Stimulated activated CD8-positive, alpha-beta memory T cell treated with anti-CD3 and anti-CD28 coated beads, Interleukin-12 subunit alpha, Interleukin-12 subunit beta, amount 100 ng/mL, for 1 hour (primary cell): ENCODE data around the gene CLASP1.
"Not testable (repeated sequence)": the region's sequence is repeated elsewhere in the genome, so short reads cannot be mapped to it uniquely, and the experiment has no call there.

Source experiments
- DNase-seq: peaks from one replicate; pipeline ENCODE4 v3.0.0-alpha.2; 2020; ENCODE audit warnings: low read depth

The CLASP1 gene

DNA sequence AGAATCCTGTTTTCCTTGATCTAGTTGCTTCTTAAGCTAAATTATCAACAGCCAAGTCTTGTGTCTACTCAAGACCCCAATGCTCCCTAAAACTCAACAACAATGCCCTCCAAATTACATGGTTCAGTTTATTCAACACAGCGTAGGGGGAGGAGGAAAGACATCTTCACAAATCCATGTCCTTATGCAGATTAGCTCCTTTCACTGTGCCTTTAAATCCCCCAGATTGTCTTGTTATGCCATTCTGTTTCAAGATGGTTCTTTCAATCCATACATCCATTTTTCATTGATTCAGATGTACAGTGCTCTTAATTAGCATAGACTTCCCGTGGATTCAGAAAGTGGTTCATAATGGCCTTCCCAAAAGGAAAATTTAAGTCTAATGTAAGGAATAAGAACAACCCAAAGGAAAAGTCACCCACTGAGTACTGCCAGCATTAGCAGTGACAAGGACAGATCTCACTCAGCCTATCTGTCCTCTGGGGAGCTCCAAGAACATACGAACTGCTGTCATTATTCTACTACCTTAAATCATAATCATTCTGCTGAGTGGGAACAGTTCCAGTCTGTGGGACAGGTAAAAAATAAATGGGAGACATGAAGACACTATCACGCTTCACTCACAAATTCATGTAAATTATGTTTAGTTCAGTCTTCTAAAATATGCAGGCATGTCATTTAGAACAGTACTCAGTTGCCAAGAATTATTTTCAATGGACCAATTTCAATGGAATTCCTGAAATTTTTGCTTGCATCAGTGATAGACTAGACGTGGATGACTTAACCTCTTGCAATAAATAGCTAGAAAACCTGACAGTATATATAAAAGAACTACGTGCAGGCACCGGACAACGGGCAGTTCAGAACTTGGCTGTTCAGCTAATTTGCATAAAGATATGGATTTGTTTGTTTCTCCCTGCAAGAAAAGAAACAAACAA is 177.5 kb downstream of the CLASP1 start:
- no peak for DNase-seq

DNA sequence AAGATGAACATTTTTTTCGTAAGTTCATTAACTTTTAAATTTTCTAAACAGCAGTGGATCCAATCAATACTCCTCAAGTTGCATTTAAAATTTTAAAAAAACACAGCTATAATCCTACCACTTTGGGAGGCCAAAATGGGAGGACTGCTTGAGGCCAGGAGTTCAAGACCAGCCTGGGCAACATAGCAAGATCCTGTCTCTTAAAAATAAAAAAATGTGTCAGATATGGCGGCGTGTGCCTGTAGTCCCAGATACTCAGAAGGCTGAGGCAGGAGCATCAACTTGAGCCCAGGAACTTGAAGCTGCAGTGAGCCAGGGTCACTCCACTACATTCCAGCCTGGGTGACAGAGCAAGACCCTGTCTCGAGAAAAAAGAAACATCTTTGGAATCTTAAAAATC is 178.3 kb downstream of the CLASP1 start:
- no peak for DNase-seq

DNA sequence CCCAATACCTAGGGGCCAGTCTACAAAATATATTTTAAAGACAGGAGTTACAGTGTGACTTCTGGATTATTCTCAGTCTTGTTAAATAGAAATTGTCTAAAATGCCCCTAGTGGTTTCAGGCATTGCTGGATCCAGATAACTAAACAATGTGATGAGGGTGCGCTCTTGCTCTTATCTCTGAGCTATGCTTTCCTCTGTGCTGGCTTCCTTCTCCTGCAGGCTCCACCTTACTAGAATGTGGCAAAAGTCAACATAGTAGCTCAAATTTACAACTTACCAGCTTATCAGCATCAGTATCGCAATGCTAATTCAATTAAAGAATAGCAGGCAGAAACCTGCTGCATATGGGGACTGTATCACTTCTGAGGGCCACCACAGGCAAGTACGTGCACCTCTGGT is 179.9 kb downstream of the CLASP1 start:
- DNase-seq, result no peak

DNA sequence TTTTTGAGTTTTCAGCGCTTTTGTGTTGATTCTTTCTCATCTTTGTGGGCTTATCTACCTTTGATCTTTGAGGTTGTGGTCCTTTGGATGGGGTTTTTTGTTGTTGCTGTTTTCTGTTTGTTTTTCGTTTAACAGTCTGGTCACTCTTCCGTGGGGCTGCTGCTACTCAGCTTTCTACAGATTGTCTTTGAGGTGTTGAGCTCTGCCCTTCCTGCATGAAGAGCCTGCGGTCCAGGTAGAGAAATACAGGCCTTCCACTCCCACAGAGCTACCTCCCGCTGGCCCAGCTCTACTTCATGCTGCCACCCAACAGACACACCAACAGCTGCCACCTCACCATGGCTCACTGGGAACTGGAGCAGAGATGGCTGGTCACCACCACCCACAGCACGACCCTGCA is 180.3 kb downstream of the CLASP1 start:
- DNase-seq, result no peak

DNA sequence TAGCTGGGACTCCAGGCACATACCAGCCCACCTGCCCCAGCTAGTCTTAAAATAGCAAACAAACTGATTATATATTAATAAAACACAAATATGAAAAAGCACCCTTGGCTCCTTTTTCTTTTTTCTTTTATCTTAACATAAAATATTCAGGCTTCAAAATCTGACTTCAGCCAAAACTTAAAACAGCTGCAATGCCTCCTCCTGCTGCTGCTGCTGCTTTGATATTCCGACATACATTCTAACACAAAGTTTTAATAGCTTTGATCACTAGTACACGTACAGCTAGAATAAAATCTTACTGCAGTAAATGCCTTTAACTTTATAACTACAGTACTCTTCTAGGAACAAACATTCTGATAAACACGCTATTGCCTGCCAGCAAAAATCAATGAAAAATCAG is 190.0 kb downstream of the CLASP1 start:
- DNase-seq, result no peak

DNA sequence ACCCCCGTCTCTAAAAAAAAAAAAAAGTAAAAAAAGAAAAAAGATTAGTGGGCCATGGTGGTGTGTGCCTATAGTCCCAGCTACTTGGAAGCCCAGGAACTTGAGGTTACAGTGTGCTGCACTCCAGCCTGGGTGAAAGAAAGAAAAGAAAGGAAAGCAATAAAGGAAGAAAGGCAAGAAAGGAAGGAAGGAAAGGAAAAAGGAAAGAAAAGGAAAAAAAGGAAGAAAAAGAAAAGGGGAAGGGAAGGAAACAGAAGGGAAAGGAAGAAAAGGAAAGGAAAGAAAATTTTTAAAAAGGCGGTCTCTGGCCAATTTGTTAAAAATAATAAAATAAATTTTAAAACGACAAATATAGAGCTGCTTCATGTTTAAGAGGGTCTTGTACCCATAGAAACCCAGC is 192.9 kb downstream of the CLASP1 start:
- no peak for DNase-seq

DNA sequence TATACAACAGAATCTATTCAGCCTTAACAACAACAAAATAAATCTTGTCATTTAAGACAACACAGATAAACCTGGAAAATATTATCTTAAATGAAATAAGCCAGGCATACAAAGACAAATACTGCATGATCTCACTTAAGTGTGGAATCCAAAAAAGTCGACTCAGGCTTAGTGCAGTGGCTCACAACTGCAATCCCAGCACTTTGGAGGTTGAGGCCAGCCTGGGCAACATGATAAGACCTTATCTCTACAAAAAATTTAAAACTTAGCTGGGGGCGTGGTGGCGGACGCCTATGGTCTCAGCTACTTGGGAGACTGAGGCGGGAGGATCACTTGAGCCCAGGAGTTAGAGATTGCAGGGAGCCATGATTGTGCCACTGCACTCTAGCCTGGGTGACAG is 193.8 kb downstream of the CLASP1 start:
- no peak for DNase-seq

DNA sequence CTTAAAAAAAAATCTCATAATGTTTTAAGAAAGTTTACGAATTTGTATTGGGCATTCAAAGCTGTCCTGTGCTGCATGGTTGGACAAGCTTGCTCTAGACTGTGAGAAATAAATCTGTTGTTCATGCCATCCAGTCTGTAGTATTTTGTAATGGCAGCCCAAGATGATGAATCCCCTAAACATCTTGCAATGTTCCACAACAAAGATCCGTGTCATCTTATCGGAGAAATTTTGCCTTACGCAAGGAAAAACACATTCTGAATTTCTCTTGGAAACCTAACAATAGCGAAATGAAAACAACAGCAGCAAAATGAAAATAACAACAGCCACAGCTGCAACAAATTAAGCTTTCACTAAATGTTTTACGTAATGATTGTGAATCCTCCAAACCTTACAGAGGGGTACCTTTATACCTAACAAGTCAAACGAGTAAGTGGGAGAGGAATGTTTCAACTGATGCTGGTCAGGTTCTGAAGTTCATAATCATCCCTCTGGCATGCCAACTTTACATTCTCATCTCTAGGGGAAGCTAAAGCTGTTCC is 194.6 kb downstream of the CLASP1 start:
- no peak for DNase-seq

DNA sequence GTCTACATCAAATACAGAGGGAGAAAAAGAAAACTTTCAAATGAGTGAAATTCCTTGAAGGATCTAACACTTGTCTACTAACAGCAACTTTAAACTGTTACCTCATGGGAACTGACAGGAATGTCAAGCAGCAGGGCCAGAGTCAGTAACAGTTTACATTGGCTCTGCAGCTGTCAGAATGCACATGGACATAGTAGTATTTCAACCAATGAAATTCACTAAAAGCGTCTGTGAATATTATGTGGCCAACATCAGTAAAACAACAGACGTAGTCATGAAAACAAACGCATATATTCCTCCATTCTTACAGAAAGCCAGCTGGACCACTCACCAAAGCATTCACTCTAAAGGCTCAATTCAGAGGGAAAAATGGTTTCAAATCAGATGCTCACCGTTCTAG is 197.9 kb downstream of the CLASP1 start:
- no peak for DNase-seq

DNA sequence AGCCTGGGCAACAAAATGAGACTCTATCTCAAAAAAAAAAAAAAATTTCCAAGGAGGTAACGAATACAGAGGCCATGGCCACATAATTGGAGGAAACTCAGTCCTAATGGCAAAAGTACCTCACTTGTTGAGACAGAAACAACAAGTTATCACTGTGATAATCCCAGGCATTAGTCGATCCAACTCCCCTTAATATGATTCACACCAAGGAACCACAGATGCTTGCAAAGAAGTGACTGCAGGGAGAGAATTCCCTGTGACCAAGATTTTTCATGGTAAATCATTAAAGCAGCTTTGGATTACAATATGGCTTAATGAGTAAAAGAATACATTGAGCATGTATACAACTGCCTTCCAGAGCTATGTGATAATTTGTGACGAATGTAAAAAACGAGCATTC is 199.0 kb downstream of the CLASP1 start:
- DNase-seq, result no peak

DNA sequence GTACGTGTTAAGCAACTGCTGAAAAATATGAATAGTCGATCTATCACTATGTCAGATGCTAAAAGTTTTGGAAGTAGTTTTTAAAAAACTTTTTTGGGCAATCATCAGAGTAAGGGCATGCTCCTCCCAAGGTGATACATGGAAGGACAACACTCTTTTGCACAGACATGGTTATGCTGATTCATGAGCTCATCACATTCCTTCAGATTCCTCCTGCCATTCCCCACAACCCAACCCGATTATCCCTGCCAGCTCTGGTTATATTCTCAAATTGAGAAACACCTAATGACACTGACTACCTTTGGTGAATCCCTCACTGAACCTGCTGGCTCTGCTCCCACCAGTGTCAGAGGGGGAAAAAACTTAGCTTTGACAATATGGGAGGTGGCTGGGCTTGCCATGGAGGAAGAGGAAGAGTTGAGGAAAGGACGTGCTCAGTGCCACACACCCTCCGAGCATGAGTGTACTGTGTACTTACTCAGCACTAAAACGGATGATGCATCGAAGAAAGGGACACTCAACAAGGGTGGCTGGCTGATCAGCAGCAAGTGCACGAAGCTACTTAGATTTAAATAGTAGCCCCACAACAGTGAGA is 202.5 kb downstream of the CLASP1 start:
- no peak for DNase-seq

DNA sequence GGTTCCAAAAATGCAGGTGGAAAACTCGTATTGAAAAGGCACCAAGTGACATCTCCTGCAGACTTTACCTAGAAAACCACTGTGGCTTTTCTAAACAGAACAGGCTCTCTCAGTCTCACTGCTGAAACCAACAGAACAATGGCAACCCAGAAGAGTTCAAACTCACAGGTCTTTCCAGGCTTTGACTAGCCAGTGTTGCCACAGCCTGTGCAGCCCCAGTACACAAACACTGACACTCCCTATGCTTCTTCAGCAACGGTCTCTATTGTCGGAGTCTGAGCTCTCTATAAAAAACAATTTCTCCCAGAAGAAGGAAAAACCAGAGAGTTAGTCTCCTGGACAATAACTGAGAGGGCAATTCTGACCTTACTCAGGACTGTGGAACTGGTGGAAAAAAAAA is 206.4 kb downstream of the CLASP1 start:
- DNase-seq, result no peak

DNA sequence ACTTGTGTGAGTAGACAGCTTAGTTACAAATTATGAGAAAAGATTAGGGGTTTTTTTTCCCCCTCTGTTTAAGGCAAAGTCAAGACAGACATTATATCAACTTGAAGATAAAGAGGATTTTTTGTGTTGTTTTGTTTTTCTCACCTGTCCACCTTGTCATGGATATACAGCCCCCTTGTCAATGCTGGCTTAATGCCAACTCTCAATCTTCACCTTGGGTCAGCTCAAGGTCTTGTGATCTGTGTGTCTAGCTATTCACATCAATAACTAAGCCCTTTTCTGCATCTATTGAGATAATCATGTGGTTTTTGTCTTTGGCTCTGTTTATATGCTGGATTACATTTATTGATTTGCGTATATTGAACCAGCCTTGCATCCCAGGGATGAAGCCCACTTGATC is 211.0 kb downstream of the CLASP1 start:
- DNase-seq, result not testable (repeated sequence)

DNA sequence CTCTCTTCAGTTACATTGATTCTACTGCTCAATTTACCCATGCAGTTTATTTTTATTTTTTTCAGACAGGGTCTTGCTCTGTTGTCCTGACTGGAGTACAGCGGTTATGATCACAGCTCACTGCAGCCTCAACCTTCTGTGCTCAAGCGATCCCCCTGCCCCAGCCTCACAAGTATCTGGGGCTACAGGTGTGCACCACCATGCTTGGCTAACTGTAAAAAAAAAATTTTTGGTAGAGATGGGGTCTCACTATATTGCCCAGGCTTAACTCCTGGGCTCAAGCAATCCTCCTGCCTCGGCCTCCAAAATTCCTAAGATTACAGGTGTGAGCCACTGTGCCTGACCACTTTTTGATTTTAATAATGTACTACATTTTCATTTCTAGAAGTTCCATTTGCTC is 212.3 kb downstream of the CLASP1 start:
- DNase-seq, result no peak

DNA sequence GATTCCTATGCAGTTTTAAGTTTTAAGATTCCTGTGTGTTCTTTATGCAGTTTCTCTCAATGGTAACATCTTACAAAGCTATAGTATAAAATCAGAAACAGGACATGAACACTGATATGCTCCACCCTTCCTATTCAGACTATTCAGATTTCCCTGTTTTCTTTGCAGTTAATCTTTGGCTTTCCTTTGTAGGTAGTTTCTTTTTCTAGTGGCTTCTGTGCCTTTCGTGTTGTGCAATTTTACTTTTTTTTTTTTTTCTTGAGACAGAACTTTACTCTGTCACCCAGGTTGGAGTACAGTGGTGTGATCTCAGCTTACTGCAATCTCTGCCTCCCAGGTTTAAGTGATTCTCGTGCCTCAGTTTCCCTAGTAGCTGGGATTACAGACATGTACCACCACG is 213.5 kb downstream of the CLASP1 start:
- no peak for DNase-seq

DNA sequence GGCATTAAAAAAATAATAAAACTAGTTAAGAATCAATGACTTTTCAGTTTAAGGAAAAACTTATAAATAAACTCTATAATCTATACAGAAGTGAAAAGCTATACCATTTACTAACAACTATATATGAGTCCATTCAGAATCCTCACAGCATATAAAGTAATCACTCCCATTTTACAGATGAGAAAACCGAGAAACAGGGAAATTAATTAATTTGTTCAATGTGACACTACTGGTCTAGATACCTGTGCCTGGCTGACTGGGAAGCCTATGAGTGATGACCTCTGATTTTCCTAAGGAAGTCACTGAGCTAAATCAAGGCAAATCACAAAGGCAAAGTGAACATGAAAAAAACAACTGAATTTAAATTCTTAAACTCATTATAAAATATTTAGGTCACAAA is 218.0 kb downstream of the CLASP1 start:
- DNase-seq, result no peak

DNA sequence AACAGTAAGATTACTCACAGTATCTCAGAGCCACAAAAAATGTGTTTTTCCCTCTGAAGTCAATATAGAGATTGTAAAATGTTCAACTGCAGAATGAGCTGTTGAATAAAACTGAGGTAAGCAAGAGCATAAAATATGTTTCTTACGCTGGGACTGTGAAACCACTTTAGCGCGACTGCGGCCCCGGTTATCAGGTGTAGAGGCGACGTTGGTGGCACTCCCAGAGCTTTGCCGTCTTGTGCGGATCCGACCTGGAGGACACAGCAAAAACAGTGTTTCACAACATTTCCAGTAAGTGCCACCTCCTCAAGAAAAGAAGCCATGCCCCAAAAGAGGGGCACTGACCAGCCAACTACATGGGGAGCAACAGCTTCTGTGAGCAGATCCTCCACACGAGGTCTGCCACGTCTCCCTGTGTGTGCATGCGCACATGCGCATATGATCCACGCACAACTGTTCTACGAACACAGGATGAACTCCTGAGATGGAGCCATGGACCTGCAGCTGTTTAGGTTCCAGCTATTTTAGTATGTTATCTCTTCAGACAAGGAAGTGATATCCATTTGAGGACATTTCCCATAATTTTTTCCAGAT is 219.2 kb downstream of the CLASP1 start:
- DNase-seq, result no peak

DNA sequence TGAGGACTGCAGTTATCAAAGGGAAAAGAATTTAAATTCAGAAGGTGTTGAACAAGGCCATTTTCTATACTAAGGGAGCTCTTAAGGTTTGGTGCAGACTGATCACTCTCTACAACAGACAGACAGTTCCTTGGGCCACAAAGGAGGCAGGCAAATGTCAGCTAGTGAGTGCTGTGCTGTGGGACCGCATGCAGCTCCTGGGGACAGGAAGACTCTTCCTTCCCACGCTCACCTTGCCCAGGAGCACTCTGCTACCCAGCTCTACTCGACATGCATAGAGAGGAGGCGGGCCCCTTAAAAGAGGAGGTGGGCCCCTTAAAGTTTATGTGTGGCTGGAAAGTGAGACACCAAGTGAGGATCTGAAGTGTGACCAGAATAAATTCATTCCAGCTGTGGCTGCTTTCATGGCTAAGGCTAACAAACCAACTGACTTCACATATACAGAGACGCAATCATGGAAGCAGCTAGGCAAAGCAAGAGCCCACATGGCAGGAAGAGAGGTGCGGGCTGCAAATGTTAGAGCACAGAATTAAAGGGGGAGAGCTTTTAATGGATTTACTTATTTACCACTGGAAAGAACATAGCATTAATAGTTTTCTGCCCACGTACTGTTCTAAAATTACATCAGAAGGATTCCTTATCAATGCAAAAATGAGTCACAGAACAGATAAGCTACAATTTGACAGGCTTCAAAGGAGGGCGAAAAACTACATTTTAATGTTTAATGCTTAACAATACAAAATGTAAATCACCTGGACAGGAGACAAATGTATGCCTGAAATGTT is 220.0 kb downstream of the CLASP1 start:
- no peak for DNase-seq

DNA sequence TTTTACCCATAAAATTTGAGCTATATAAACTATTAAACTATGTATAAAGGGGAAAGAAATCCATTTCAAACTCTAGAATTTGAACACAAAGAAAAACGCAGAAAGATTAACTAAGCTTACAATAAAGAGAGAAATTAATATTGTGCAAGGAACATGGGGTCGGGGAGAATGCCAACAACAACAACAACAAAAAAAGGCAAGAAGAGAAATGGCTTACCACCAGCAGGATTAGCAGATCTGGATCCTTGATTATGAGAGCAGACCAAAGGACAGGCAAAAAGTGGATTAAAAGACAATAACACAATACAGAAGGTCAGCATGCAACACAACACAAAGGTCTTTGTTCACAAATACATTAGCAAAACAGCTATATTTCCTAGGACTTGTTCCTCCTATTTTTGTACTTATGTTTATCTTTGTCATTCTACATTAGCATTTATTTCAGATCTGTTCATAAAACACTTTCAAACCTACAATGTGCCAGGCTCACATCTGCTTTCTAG is 222.0 kb downstream of the CLASP1 start:
- no peak for DNase-seq

DNA sequence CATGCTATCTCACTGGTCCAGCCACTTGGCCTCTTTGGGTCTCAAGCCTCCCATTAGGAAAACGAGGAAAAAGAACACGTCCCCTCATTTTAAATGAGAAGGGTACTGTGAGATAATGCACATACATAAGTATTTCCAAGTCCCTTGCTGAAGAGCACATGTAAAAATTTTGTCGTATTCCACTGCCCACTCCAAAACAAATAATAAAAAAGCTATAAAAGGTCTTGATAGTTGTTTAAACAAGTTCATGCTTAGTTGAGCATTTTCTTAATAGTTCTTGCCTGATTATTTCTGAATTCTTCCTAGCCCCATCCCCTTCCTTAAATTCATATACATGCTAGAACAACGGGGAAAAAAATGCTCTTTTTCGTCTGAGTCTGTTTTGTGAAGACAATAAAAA is 228.8 kb downstream of the CLASP1 start:
- DNase-seq, result no peak

DNA sequence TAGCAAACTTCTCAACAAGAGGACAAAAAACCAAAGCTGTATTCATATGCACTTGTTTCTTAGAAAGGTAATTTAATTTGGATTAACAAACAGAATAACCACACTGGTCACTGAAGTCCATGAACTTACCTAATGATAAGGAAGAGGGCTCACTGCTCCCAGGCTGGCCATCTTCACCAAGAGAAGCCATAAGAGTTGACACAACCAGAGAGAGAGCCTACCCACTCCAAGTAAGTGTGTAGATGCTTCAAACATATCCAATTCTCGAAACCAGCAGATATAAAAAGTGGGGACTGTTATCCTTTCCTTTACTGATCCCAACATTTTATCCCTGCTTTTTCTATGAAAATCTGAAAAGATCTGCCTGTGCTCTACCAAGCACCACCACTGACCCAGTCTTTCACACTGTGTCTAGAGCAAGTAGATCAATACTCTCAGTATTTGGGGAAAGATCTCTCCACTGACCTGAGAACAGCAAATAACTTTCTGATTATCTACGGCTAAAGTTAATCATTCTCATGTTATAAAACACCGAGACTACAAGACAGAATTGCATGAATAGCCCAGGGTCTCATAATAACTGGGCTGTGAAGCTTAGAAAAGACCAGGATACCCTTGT is 230.1 kb downstream of the CLASP1 start:
- no peak for DNase-seq
